Skeletal muscle tissue (tissue), 4 donors: ENCODE data around the gene EHD4. TPM values are rescaled to one million over a fixed set of nuclear protein-coding genes. Genes with fewer than 3 reads are reported as not detected.
A peak's percentile ranks its signal among the peaks of the same experiment; 100 is the strongest.

Experiments used
- H3K27ac ChIP-seq: one replicate; pipeline ENCODE4 v1.7.0; 2013; ENCODE audit warnings: mild to moderate bottlenecking, low read depth, low read length, inconsistent platforms
- H3K27me3 ChIP-seq, 3 donors: one replicate each; pipeline ENCODE4 v1.7.0; 2013; ENCODE audit warnings: low read length in 3 of 3; ENCODE audit not compliant: control insufficient read depth in 3 of 3, insufficient read depth in 3 of 3
- H3K36me3 ChIP-seq, 3 donors: one replicate each; pipeline ENCODE4 v1.7.0; 2013; ENCODE audit warnings: low read length in 3 of 3; ENCODE audit not compliant: control insufficient read depth in 3 of 3, insufficient read depth in 3 of 3
- H3K4me1 ChIP-seq, 3 donors: one replicate each; pipeline ENCODE4 v1.7.0; 2013; ENCODE audit warnings: low read length in 3 of 3, mild to moderate bottlenecking in 3 of 3; ENCODE audit not compliant: control insufficient read depth in 3 of 3, insufficient read depth in 3 of 3
- H3K4me3 ChIP-seq, 3 donors: one replicate each; pipeline ENCODE4 v1.7.0; 2013; ENCODE audit warnings: low read length in 3 of 3
- H3K9ac ChIP-seq, 3 donors: one replicate each; pipeline ENCODE4 v1.7.0; 2013; ENCODE audit warnings: low read length in 3 of 3, mild to moderate bottlenecking in 3 of 3, moderate library complexity in 2 of 3, low read depth in 1 of 3
- H3K9me3 ChIP-seq, 3 donors: one replicate each; pipeline ENCODE4 v1.7.0; 2013; ENCODE audit warnings: low read length in 3 of 3; ENCODE audit not compliant: control insufficient read depth in 3 of 3
- total RNA-seq: library from RNA; depleted of rRNA; stranded (reverse); fragments of >200 nt; gene quantifications from one replicate; pipeline ENCODE4 v1.2.3, GENCODE V29; 2014
- donor health status: Osteomylitis.

EHD4 gene
- total RNA-seq, 1 donor from 2014 or later, result 24.0 TPM

DNA sequence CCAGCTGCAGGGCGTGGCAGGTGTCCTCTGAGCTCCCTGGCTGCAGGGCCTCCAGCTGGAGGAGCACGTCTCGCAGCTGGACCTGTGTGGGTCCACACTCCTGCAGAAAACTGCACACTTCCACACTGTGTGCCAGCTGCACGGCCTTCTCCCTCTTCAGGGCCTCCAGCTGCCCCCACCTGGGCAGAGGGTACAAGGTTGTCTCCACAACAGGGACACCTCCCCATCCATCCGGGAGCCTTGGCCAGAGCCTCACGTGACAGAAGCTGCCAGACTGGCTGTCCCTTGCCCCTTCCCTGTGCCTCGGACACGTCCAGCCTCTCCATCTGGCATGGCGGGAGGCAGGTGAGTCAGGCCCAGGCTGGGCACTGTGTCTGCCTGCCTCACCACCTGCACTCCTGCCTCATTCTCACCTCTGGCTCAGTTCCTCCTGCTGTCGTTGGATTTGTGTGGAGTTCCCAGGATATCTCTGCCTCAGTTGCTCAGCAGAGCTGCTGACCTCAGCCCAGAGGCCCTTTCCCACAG, 93.0 kb downstream of the EHD4 start:
- Histone ChIP-seq H3K4me1 (peaks cover 19 to 30% (median 22%) of the 10 kb centered on the region in 3 donors), H3K4me3 (no peak overlapping the region), H3K27ac (no peak overlapping the region), H3K27me3 (no peaks in the 10 kb centered on the region), H3K36me3 (no peaks in the 10 kb centered on the region), H3K9ac (no peak overlapping the region), H3K9me3 (no peaks in the 10 kb centered on the region)

DNA sequence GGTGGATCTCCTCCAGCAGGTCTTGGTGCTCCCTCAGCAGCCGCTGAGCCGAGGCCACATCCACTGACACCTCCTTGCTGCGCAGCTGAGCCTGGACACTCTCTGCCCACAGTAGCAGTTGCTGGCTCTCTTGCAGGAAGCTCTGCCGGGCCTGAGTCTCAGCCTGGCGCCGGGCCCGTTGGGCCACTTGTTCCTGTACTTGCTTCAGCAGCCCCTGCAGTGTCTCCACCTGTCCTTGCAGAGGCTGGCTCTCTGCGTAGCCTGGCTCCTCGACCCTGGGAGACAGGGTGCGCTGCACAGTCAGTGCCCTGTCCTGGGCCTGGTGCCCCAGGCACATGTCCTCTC, 94.0 kb downstream of the EHD4 start:
- peaks cover 19 to 30% (median 21%) of the 10 kb centered on the region in 3 donors for H3K4me1 ChIP-seq
- H3K36me3 ChIP-seq, result no peaks in the 10 kb centered on the region
- H3K27me3 ChIP-seq, result no peaks in the 10 kb centered on the region
- H3K27ac ChIP-seq, result no peak overlapping the region
- H3K9me3 ChIP-seq, result no peaks in the 10 kb centered on the region
- no peak overlapping the region for H3K4me3 ChIP-seq
- peak overlapping the region in 1 of 3 donors; percentile 33 for H3K9ac ChIP-seq

DNA sequence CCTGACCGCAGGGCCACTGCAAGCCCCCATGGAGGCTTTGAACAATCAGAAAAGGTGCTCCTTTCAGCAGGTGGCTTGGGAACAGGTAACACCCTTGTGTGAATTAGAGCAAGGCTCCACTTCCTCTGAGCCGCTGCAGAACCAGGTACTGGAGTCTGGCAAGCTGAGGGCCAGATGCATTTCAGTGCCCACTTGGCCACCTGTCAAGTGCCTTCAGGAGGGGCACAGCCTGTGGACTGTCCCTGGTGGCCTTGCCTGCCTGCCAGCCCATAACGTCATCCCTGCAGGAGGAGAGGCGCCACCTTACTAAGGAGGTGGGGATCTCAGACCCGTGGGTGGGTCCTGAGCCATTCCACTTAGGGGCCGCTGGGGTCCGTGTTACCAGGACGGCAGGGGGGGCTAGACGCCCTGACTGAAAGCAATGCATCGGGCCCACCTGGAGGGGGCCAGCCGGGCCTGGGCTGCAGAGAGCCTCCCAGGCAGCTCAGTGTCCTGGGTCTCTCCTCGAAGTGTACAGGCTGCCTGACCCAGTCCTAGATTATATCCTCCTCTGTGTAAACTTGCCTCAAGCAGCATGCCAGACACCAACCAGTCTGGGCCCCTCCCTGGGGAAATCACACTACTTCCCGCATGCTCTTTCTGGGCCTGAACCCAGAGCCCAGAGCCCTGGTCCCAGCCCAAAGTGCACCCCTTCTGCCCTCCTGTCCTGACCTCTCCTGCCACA, 94.6 kb downstream of the EHD4 start:
- H3K4me1 ChIP-seq, result peaks cover 16 to 26% (median 18%) of the 10 kb centered on the region in 3 donors
- no peak overlapping the region for H3K4me3 ChIP-seq
- H3K9me3 ChIP-seq, result no peaks in the 10 kb centered on the region
- H3K27ac ChIP-seq, result no peak overlapping the region
- peak overlapping the region in 1 of 3 donors; percentile 33 for H3K9ac ChIP-seq
- H3K36me3 ChIP-seq, result no peaks in the 10 kb centered on the region
- no peaks in the 10 kb centered on the region for H3K27me3 ChIP-seq

DNA sequence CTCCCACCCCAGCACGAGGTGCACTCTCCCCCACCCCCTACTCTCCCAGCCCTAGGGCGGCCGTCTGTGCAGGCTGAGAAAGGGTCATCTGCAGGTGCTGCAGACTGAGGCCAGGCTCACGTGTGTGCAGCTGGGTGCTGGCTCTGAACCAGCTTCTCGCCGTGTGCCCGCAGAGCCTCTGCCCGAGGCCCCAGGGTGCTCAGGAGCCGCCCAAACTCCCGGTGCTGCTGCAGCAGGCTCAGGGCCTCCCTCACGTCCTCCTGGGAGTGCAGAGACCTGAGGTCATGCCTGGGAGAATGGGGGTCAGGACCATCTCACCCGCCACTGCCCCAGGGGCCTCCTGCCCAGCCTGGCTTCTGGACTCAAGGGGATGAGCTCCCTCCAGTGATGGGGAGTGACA, 95.7 kb downstream of the EHD4 start:
- no peaks in the 10 kb centered on the region for H3K27me3 ChIP-seq
- no peak overlapping the region for H3K27ac ChIP-seq
- no peak overlapping the region for H3K9ac ChIP-seq
- peaks cover 13 to 17% (median 16%) of the 10 kb centered on the region in 3 donors for H3K4me1 ChIP-seq
- no peaks in the 10 kb centered on the region for H3K9me3 ChIP-seq
- H3K4me3 ChIP-seq, result no peak overlapping the region
- H3K36me3 ChIP-seq, result no peaks in the 10 kb centered on the region

DNA sequence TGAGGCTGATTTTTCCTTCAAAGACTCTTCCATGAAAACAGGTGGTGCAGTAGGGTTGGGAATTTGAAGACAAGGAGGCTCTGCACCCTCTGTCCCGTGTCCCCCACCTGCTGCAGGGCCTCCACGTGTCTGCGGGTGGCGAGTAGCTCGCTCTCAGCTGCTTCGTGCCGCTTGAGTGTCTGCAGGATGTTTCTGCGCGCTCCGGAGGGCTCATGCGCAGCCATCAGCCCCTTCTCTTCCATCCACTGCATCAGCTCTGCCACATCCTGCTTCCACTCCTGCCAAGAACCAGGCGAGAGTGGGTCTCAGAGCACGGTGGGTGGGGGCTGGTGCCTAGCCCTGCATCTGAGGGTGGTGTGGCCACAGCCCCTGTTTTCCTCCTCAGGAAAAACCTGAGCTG, 96.3 kb downstream of the EHD4 start:
- Histone ChIP-seq H3K4me3 (no peak overlapping the region), H3K27me3 (no peaks in the 10 kb centered on the region)

DNA sequence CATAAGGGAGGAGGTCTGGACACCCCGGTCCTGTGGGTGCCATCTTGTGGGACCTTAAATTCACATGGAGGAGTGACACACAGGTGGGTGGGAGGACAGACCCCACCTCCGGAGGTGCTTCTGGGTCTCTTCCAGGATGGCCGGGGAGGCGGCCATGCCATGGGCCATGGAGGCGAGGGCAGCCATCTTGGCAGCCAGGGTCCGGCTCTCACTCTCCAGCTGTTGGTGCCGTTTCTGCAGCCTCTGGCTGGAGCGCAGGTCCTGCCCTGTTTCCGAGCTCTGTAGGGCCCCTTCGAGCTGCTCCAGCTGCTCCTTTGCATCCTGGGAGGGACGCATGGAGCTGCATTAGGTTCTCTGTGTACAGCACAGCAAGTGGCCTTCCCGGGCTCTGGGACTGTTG, 97.6 kb downstream of the EHD4 start:
- no peaks in the 10 kb centered on the region for H3K36me3 ChIP-seq
- no peak overlapping the region for H3K27ac ChIP-seq
- no peaks in the 10 kb centered on the region for H3K9me3 ChIP-seq
- H3K4me3 ChIP-seq, result no peak overlapping the region
- H3K4me1 ChIP-seq, result peaks cover 7 to 13% (median 10%) of the 10 kb centered on the region in 3 donors
- H3K27me3 ChIP-seq, result peaks cover 0 to 1% (median 0%) of the 10 kb centered on the region in 3 donors
- H3K9ac ChIP-seq, result no peak overlapping the region

More for the DNA sequence above, 96.3 kb downstream of the EHD4 start:
- Histone ChIP-seq H3K4me1 (peaks cover 7 to 13% (median 10%) of the 10 kb centered on the region in 3 donors), H3K27ac (no peak overlapping the region), H3K36me3 (no peaks in the 10 kb centered on the region), H3K9me3 (no peaks in the 10 kb centered on the region), H3K9ac (no peak overlapping the region)

DNA sequence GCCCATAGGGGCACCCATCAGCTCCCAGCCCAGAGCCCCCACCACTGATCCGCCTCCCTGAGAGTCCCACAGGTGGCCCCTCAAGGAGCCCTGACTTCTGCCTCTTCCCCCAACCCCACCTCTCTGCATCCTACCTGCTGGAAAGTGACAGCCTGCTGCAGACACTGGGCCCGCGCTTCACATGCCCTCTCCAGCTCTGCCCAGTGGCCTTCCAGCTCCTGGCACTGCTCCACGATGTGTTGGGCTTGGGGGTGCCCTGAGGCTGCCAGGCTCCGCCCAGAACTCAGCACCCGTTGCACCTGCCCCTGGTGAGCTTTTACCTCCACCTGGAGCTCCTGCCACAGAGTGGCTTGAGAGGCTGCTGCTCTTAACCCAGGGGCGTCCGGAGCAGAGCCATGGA, 98.6 kb downstream of the EHD4 start:
- Histone ChIP-seq H3K27me3 (peaks cover 0 to 4% (median 0%) of the 10 kb centered on the region in 3 donors), H3K36me3 (no peaks in the 10 kb centered on the region), H3K9me3 (no peaks in the 10 kb centered on the region), H3K4me1 (peaks cover 7 to 13% (median 10%) of the 10 kb centered on the region in 3 donors), H3K27ac (no peak overlapping the region), H3K9ac (no peak overlapping the region), H3K4me3 (no peak overlapping the region)

DNA sequence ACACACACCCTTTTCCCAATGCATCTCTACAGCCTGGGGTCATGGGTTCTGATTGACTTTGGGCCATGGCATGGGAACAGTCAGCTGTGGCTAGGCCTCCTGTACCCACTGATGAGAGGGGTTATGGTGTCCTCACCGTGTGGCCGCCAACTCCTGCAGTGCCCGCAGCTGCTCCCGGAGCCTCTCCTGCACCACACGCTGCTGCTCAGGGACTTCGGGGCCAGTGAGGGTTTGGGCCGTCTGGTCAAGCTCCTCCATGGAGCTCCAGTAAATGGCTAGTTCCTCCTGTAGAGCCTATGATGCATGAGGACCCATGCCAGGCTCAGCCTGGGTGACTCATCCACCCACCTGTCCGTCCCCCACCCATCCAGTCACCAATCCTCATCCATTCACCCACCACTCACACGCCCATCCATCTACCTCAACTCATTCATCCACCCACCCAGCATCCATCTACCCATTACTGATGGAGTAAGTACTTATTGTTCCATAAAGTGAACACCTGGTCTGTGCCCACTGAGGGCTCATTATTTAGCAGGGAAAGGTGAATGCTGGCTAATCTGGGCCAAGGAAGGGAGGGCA, 100.1 kb downstream of the EHD4 start:
- Histone ChIP-seq H3K27ac (no peak overlapping the region), H3K4me3 (no peak overlapping the region), H3K9me3 (no peaks in the 10 kb centered on the region), H3K36me3 (no peaks in the 10 kb centered on the region), H3K9ac (no peak overlapping the region), H3K27me3 (peaks cover 0 to 4% (median 0%) of the 10 kb centered on the region in 3 donors), H3K4me1 (no peaks in the 10 kb centered on the region)

DNA sequence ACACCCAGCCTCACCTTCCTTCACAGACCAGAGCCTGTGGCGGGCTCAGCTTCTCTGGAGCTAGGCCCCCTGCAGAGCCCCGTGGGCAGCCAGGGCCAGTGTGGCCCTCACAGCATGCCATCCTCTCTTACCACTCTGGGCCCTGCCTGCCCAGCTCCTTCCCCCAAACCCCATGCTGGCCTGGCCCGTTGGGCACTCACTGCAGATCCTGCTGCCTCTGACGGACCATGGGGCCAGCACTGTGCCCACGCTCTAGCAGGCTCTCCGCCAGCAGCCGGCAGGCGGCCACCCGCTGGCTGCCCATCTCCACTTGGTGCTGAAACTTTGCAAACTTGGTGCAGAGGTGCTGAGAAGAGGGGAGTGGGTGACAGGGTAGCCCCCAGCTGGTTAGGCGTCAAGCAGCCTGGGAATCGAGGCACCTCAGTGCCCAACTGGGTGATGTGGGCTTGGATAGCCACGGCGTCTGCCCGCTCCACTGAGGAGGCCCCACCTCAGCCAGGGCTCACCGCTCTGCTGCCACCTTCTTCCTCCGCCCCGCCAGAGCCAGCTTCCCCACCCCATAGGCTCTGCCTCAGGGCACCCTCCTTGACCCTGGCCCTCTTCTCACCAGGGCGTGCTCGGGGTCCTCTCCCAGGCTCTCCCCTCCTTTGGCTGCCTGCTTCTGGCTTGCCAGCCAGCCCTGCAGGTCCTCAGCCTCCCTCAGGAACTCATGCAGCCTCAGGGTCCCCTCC, 101.0 kb downstream of the EHD4 start:
- no peaks in the 10 kb centered on the region for H3K9me3 ChIP-seq
- H3K4me1 ChIP-seq, result no peaks in the 10 kb centered on the region
- H3K36me3 ChIP-seq, result no peaks in the 10 kb centered on the region
- no peak overlapping the region for H3K27ac ChIP-seq
- peaks cover 0 to 4% (median 0%) of the 10 kb centered on the region in 3 donors for H3K27me3 ChIP-seq
- H3K4me3 ChIP-seq, result no peak overlapping the region
- H3K9ac ChIP-seq, result no peak overlapping the region

DNA sequence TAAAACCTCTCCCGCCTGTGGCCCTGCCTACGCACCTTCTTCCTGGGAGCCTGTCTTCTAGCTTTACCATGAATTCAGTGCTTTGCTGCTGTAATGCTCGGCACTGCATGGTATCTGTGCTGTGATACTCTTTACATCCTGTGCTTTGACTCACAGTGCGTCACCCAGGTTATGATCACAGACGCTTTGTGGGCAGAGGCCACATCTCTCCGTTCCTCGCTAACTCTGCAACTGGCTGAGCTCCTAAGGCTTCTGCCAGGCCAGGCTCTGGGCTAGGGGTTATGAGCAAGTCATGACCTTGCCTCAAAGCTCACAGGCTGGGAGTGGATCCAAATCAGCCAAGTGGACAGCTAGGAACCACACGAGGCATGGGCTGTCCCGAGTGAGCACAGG, 101.7 kb downstream of the EHD4 start:
- H3K4me1 ChIP-seq, result no peaks in the 10 kb centered on the region
- no peak overlapping the region for H3K4me3 ChIP-seq
- no peak overlapping the region for H3K9ac ChIP-seq
- no peaks in the 10 kb centered on the region for H3K9me3 ChIP-seq
- H3K36me3 ChIP-seq, result no peaks in the 10 kb centered on the region
- no peak overlapping the region for H3K27ac ChIP-seq
- peaks cover 0 to 4% (median 0%) of the 10 kb centered on the region in 3 donors for H3K27me3 ChIP-seq
